BE2C (cell line): ENCODE results near the gene FSTL4.

ENCODE experiments used
- DNase-seq: peaks from one replicate; pipeline ENCODE4 v3.0.0-alpha.2; 2020
- H3K27me3 ChIP-seq: fragments of 250-450 bp; sonication (Bioruptor Pico); 2 replicates; pipeline ENCODE4 v1.5.1; 2020; ENCODE audit warnings: mild to moderate bottlenecking
- H3K36me3 ChIP-seq: fragments of 250-450 bp; sonication (Bioruptor Pico); 2 replicates; pipeline ENCODE4 v1.5.1; 2020; ENCODE audit warnings: mild to moderate bottlenecking
- H3K4me1 ChIP-seq: fragments of 250-450 bp; sonication (Bioruptor Pico); 2 replicates; pipeline ENCODE4 v1.5.1; 2020
- H3K4me3 ChIP-seq: 2 replicates; pipeline ENCODE4 v1.5.1; 2011; ENCODE audit warnings: low read depth, low read length
- H3K9me3 ChIP-seq: fragments of 250-450 bp; sonication (Bioruptor Pico); 2 replicates; pipeline ENCODE4 v1.5.1; 2020
- TF ChIP-seq, protein P1 (sequence below): IDR thresholded peaks from 2 replicates; pipeline ENCODE4 v1.5.1; 2012; ENCODE audit warnings: mild to moderate bottlenecking, low read depth, low read length

Gene FSTL4

DNA sequence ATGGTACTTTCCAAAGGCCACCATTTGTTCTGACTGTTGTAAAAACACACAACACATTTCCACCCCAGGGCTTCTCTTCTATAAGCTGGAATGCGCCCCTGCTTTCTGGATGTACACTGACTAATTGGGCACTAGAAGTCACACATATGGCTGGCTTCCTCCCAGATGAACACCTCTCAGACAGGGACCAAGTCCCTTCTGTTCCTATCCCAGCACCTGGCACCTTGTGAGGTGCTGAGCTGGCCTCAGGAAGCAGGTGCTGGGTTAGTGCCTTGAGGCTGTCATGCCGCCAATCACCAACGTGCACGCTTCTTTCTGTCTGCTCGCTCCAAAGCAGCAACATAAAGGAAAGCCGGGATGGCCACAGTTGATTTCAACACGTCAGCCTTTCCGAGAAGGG lies 93.2 kb downstream of the FSTL4 start:
- no peaks in the 10 kb centered on the region for H3K9me3 ChIP-seq
- H3K27me3 ChIP-seq = no peaks in the 10 kb centered on the region
- H3K4me1 ChIP-seq = no peaks in the 10 kb centered on the region
- TF ChIP-seq, protein P1, sequence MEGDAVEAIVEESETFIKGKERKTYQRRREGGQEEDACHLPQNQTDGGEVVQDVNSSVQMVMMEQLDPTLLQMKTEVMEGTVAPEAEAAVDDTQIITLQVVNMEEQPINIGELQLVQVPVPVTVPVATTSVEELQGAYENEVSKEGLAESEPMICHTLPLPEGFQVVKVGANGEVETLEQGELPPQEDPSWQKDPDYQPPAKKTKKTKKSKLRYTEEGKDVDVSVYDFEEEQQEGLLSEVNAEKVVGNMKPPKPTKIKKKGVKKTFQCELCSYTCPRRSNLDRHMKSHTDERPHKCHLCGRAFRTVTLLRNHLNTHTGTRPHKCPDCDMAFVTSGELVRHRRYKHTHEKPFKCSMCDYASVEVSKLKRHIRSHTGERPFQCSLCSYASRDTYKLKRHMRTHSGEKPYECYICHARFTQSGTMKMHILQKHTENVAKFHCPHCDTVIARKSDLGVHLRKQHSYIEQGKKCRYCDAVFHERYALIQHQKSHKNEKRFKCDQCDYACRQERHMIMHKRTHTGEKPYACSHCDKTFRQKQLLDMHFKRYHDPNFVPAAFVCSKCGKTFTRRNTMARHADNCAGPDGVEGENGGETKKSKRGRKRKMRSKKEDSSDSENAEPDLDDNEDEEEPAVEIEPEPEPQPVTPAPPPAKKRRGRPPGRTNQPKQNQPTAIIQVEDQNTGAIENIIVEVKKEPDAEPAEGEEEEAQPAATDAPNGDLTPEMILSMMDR = no peak
- no peak for DNase-seq
- no peaks in the 10 kb centered on the region for H3K36me3 ChIP-seq
- H3K4me3 ChIP-seq = no peak overlapping the region

DNA sequence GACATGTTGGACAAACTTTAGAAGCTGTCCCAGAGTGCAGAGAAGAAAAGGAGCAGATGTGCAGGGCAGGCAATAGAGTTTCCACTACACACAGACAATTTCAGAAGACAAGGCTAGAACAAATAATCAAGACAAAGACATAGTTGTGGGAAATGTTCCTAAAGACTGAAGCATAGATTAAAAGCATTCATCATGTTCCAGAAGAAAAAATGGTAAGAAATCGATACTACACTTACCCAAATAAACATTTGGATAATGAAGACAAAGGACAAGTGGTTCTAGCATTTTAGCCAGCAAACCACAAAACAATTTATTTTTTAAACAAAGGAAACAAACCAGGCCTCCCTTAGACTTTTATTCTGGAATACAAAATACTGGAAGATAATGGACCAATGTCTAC lies 97.9 kb downstream of the FSTL4 start:
- H3K4me3 ChIP-seq = no peak overlapping the region
- no peaks in the 10 kb centered on the region for H3K27me3 ChIP-seq
- DNase-seq = no peak
- TF ChIP-seq, protein P1 = no peak
- no peaks in the 10 kb centered on the region for H3K4me1 ChIP-seq
- no peaks in the 10 kb centered on the region for H3K36me3 ChIP-seq
- H3K9me3 ChIP-seq = no peaks in the 10 kb centered on the region

DNA sequence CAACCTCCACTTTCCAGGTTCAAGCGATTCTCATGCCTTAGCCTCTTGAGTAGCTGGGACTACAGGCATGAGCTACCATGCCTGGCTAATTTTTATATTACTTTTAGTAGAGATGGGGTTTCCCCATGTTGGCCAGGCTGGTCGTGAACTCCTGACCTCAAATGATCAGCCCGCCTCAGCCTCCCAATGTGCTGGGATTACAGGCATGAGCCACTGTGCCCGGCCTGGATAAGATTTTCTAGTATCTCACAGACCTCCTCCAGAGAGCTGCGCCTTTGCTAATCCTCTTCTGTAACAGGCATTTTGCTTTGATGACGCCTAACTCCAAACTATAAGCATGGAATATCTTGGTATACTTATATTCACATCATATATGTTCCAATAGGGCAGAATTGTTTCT lies 99.4 kb downstream of the FSTL4 start:
- no peaks in the 10 kb centered on the region for H3K27me3 ChIP-seq
- H3K36me3 ChIP-seq = no peaks in the 10 kb centered on the region
- TF ChIP-seq, protein P1 = no peak
- DNase-seq = no peak
- no peak overlapping the region for H3K4me3 ChIP-seq
- no peaks in the 10 kb centered on the region for H3K4me1 ChIP-seq
- no peaks in the 10 kb centered on the region for H3K9me3 ChIP-seq

DNA sequence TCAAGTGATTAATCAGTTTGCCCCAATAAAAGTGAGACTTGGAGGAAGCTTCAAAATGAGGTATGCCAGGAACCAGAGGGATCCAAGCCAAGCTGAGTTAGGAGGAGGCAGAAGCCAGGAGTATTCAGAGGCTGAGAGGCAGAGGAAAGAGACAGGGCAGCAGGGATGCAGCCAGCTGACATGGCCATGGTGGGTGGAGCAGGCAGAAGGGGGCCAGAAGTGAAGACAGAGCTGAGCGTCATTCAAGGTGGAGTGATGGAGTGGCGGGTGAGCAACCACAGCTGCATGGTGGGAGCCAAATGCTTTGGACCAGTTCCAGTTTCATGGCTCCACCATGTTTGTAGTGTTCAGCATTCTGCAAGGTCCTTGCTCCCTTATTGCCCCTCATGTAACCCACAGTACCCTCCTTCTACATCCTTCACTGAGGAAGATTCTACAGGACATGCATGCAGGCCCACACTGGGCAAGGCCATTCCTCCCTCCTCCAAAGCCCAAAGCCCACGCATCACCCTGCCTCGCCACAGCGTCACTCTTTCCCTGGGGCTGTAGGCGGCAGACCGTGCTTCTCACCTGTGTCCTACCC lies 100.6 kb downstream of the FSTL4 start:
- H3K36me3 ChIP-seq = no peaks in the 10 kb centered on the region
- TF ChIP-seq, protein P1 = no peak
- H3K4me3 ChIP-seq = no peak overlapping the region

DNA sequence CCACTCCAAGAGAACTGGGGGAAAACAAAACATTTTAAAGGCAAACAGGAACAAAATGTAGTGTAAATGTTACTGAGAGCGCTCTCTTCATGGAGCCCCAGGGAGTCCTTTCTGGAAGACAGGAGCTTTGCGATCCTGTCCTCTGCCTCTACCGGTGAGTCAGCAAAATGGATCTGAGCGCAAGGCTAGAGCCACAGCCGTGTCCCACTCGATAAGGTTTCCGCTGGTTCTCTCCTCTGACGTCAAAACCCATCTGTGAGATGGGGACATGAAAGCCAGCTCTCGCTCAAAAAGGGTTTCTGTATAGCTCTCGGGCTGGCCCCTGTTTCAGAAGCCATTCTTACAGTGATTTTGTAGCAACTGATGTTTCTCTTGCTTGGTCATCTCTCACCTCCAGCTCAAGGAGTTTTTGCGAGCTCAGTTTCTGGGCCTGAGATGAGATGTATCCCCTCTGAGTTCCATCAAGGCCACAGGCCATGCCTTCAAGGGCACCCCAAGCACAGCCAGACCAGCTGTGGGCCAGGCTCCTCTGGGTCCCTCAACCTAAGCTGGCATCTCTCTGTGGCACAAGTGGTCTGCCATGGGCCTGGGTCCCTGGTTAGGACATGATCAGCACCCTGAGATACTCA lies 101.6 kb downstream of the FSTL4 start:
- H3K9me3 ChIP-seq = no peaks in the 10 kb centered on the region
- DNase-seq = no peak

More for the DNA sequence above, 100.6 kb downstream of the FSTL4 start:
- Histone ChIP-seq H3K27me3 (no peaks in the 10 kb centered on the region), H3K9me3 (no peaks in the 10 kb centered on the region), H3K4me1 (no peaks in the 10 kb centered on the region)
- DNase-seq = no peak

DNA sequence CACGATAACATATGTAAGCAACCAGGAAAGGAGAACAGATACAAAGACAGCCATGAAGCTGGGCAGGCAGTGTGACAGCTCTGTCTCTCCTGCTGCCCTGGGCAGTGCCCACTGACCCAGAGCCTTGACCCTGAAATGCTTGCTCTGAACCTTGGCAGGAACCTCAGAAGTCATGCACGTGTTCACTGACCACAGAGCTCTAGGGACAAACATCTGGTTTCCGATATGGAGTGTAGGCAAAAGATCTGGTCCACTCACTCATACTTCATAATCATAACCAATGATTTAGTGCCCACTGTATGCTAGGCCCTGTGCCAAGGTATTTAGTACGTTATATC lies 102.6 kb downstream of the FSTL4 start:
- H3K9me3 ChIP-seq = no peaks in the 10 kb centered on the region
- no peaks in the 10 kb centered on the region for H3K4me1 ChIP-seq

More for the DNA sequence above, 101.6 kb downstream of the FSTL4 start:
- H3K4me1 ChIP-seq = no peaks in the 10 kb centered on the region
- TF ChIP-seq, protein P1 = no peak
- H3K4me3 ChIP-seq = no peak overlapping the region
- no peaks in the 10 kb centered on the region for H3K36me3 ChIP-seq
- H3K27me3 ChIP-seq = no peaks in the 10 kb centered on the region

More for the DNA sequence above, 102.6 kb downstream of the FSTL4 start:
- no peak for DNase-seq
- TF ChIP-seq, protein P1 = no peak
- Histone ChIP-seq H3K27me3 (no peaks in the 10 kb centered on the region), H3K4me3 (no peak overlapping the region), H3K36me3 (no peaks in the 10 kb centered on the region)
